ENCODE results near the gene ECM1. TPM values are rescaled to one million over a fixed set of nuclear protein-coding genes. Genes with fewer than 3 reads are reported as not detected.

The ECM1 gene
- total RNA-seq, 1 experiment from 2014 or later: 61.2 TPM

DNA sequence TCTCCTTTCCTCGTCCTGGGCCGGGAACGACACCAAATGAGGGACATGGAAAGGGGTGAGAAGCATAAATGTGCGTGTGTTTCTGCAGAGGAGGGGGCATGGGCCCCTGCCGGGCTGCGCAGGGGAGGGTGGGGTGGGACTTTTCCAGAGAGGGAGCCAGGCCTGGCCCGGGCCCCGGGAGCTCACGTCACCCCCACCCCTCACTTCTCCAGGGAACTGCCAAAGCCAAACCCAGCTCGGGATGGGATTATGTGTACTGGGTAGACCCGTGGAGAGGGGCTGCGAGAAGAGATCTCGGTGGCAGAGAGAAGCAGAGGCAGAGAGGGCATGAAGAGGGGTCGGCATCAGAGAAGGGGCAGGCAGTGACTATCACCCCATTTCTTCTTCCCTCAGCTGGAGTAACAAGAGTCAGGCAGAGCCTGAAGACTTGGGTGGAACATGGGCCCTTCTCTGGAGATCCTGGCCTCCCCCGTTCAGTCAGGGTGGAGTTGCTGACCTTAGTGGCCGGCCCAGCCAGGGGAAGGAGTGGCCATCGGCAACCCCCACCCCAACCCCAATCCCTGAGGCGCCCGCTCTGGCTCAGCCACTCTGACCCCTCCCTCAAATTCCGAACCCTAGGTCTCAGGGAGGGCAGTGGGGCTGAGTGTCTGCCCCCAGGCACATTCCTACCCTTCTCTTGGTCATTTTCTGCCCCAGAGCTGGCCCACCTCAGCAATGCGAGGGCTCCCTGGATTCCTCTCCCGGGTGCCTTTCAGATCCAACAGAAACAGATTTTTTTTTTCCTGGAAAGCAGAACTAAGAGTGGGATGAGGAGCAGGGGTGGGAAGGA lies 42.5 kb downstream of the ECM1 start:
- no TSS peak for BruUV-seq (replicated peaks)
- Histone ChIP-seq H3K4me1 (ENCODE audit: insufficient read depth, low read length, poor library complexity, severe bottlenecking) (peaks cover 10% of the 10 kb centered on the region), H3K4me3 (ENCODE audit: low read depth, low read length, poor library complexity, severe bottlenecking) (no peak overlapping the region), H3K27ac (ENCODE audit: low read depth, low read length, poor library complexity, severe bottlenecking) (no peak overlapping the region), H3K36me3 (ENCODE audit: insufficient read depth, low read length, poor library complexity, severe bottlenecking) (no peaks in the 10 kb centered on the region), H3K27me3 (replicated peaks; ENCODE audit: insufficient read depth, low read depth, low read length, poor library complexity) (no peaks in the 10 kb centered on the region), H3K9me3 (ENCODE audit: low read depth, low read length, poor library complexity, severe bottlenecking) (no peaks in the 10 kb centered on the region)
- CTCF ChIA-PET: interaction anchor here (1.0 to 2.1 kb wide), 2 partner anchors 10 kb away, joined by 5 to 13 read pairs; no protein-coding TSS in a partner anchor
- intact Hi-C loops (cut with micrococcal nuclease; ENCODE audit: unreplicated experiment): no loop called here
- DNase-seq (ENCODE audit: low spot score): no peak
- TF ChIP-seq EZH2 (IDR thresholded peaks at IDR 0.05; ENCODE audit: borderline replicate concordance, low read depth, low read length, poor library complexity, severe bottlenecking) (no peak), CTCF (conservative IDR thresholded peaks at IDR 0.05; ENCODE audit: low read depth, low read length) (no peak)
- POLR2A ChIA-PET (ENCODE audit: low non-redundant PET): no interaction called here

GRCh38 chr1:150551051-150551783 lies 43.3 kb downstream of the ECM1 start:
- POLR2A ChIA-PET (ENCODE audit: low non-redundant PET): no interaction called here
- H3K4me3 ChIP-seq (ENCODE audit: low read depth, low read length, poor library complexity, severe bottlenecking): no peak overlapping the region
- H3K4me1 ChIP-seq (ENCODE audit: insufficient read depth, low read length, poor library complexity, severe bottlenecking): peaks cover 10% of the 10 kb centered on the region
- H3K27me3 ChIP-seq (replicated peaks; ENCODE audit: insufficient read depth, low read depth, low read length, poor library complexity): no peaks in the 10 kb centered on the region
- H3K27ac ChIP-seq (ENCODE audit: low read depth, low read length, poor library complexity, severe bottlenecking): no peak overlapping the region
- peak; percentile 63 for DNase-seq (ENCODE audit: low spot score)
- intact Hi-C loops (cut with micrococcal nuclease; ENCODE audit: unreplicated experiment): no loop called here
- no peaks in the 10 kb centered on the region for H3K36me3 ChIP-seq (ENCODE audit: insufficient read depth, low read length, poor library complexity, severe bottlenecking)
- CTCF ChIA-PET: interaction anchor here (0.7 to 2.1 kb wide), 2 partner anchors 9 to 19 kb away, joined by 7 to 13 read pairs; no protein-coding TSS in a partner anchor
- no TSS peak for BruUV-seq (replicated peaks)
- TF ChIP-seq CTCF (conservative IDR thresholded peaks at IDR 0.05; ENCODE audit: low read depth, low read length): no peak
- no peak for TF ChIP-seq EZH2 (IDR thresholded peaks at IDR 0.05; ENCODE audit: borderline replicate concordance, low read depth, low read length, poor library complexity, severe bottlenecking)
- H3K9me3 ChIP-seq (ENCODE audit: low read depth, low read length, poor library complexity, severe bottlenecking): no peaks in the 10 kb centered on the region

GRCh38 chr1:150551784-150552127 lies 43.8 kb downstream of the ECM1 start:
- DNase-seq (ENCODE audit: low spot score): no peak
- ChIA-PET CTCF (interaction anchor here (0.7 to 2.1 kb wide), 2 partner anchors 8 to 19 kb away, joined by 7 to 13 read pairs; no protein-coding TSS in a partner anchor), POLR2A (ENCODE audit: low non-redundant PET) (no interaction called here)
- no TSS peak for BruUV-seq (replicated peaks)
- intact Hi-C loops (cut with micrococcal nuclease; ENCODE audit: unreplicated experiment): no loop called here
- Histone ChIP-seq H3K27ac (ENCODE audit: low read depth, low read length, poor library complexity, severe bottlenecking) (no peak overlapping the region), H3K9me3 (ENCODE audit: low read depth, low read length, poor library complexity, severe bottlenecking) (no peaks in the 10 kb centered on the region), H3K4me1 (ENCODE audit: insufficient read depth, low read length, poor library complexity, severe bottlenecking) (peaks cover 10% of the 10 kb centered on the region), H3K27me3 (replicated peaks; ENCODE audit: insufficient read depth, low read depth, low read length, poor library complexity) (no peaks in the 10 kb centered on the region), H3K4me3 (ENCODE audit: low read depth, low read length, poor library complexity, severe bottlenecking) (no peak overlapping the region), H3K36me3 (ENCODE audit: insufficient read depth, low read length, poor library complexity, severe bottlenecking) (no peaks in the 10 kb centered on the region)
- no peak for TF ChIP-seq EZH2 (IDR thresholded peaks at IDR 0.05; ENCODE audit: borderline replicate concordance, low read depth, low read length, poor library complexity, severe bottlenecking)

Measured in A673 (cell line).